Stimulated activated CD4-positive, alpha-beta T cell treated with anti-CD3 and anti-CD28 coated beads, TNF-alpha, amount 100 ng/mL, for 48 hours (primary cell): ENCODE data around the gene PGC.
A peak's percentile ranks its signal among the peaks of the same experiment; 100 is the strongest.

Source experiments
- DNase-seq, 3 donors: peaks; one replicate each; pipeline ENCODE4 v3.0.0-alpha.2; 2020; ENCODE audit warnings: low read depth in 3 of 3

PGC gene

GRCh38 chr6:41714556-41715273 lies 32.5 kb downstream of the PGC start:
- no peak for DNase-seq

GRCh38 chr6:41713650-41714291 lies 33.4 kb downstream of the PGC start:
- no peak for DNase-seq

- DNase-seq = no peak
Measured at GRCh38 chr6:41713159-41713649, 34.0 kb downstream of the PGC start.

GRCh38 chr6:41712651-41713103 lies 34.5 kb downstream of the PGC start:
- DNase-seq = no peak

GRCh38 chr6:41711323-41712038 lies 35.7 kb downstream of the PGC start:
- no peak for DNase-seq

- no peak for DNase-seq
Measured at GRCh38 chr6:41709375-41709774, 37.8 kb downstream of the PGC start.

GRCh38 chr6:41708856-41709255 lies 38.3 kb downstream of the PGC start:
- no peak for DNase-seq

GRCh38 chr6:41707565-41708200 lies 39.5 kb downstream of the PGC start:
- no peak for DNase-seq

GRCh38 chr6:41706876-41707564 lies 40.2 kb downstream of the PGC start:
- DNase-seq = peak in 1 of 3 donors; percentile 9

- DNase-seq = peak; percentile 47 to 70 (median 66)
Measured at GRCh38 chr6:41705996-41706835, 41.0 kb downstream of the PGC start.

- DNase-seq = no peak
Measured at GRCh38 chr6:41705311-41705995, 41.7 kb downstream of the PGC start.

- DNase-seq = no peak
Measured at GRCh38 chr6:41704656-41705310, 42.4 kb downstream of the PGC start.

GRCh38 chr6:41704028-41704427 lies 43.2 kb downstream of the PGC start:
- DNase-seq = no peak

- no peak for DNase-seq
Measured at GRCh38 chr6:41702771-41703494, 44.3 kb downstream of the PGC start.

GRCh38 chr6:41702089-41702745 lies 45.0 kb downstream of the PGC start:
- no peak for DNase-seq

- DNase-seq = no peak
Measured at GRCh38 chr6:41700463-41701347, 46.5 kb downstream of the PGC start.

- no peak for DNase-seq
Measured at GRCh38 chr6:41699063-41699462, 48.1 kb downstream of the PGC start.
